Coronary artery (tissue), 2 donors: Measurements from ENCODE around the gene RSAD1.

Experiments
- DNase-seq: peaks from one replicate; pipeline ENCODE4 v3.0.0-alpha.2; 2017; ENCODE audit warnings: low spot score
- H3K27ac ChIP-seq, 2 donors: fragments of 200-600 bp; sonication (generic); one replicate each; pipeline ENCODE4 v1.5.1; 2016 to 2019
- H3K4me3 ChIP-seq: fragments of 200-600 bp; sonication (generic); 2 replicates; pipeline ENCODE4 v1.5.1; 2016; ENCODE audit warnings: mild to moderate bottlenecking, moderate library complexity
- CTCF ChIP-seq: fragments of 200-600 bp; sonication (generic); IDR thresholded peaks from one replicate; pipeline ENCODE4 v1.5.1; 2019; ENCODE audit warnings: antibody characterized with exemption

RSAD1 gene

GRCh38 chr17:50484386-50485155, 5.9 kb downstream of the RSAD1 start:
- H3K27ac ChIP-seq: peak overlapping the region in 1 of 2 donors; percentile 3
- TF ChIP-seq CTCF: no peak
- DNase-seq: no peak

GRCh38 chr17:50487213-50488096, 8.8 kb downstream of the RSAD1 start:
- no peak overlapping the region for H3K4me3 ChIP-seq
- DNase-seq: peak; percentile 69
- no peak overlapping the region for H3K27ac ChIP-seq
- no peak for TF ChIP-seq CTCF

More at GRCh38 chr17:50484386-50485155, 5.9 kb downstream of the RSAD1 start:
- H3K4me3 ChIP-seq: no peak overlapping the region

GRCh38 chr17:50488880-50489279, 10.2 kb downstream of the RSAD1 start:
- Histone ChIP-seq H3K27ac (no peak overlapping the region), H3K4me3 (no peak overlapping the region)
- no peak for DNase-seq
- TF ChIP-seq CTCF: no peak

- H3K4me3 ChIP-seq: no peak overlapping the region
- DNase-seq: no peak
- H3K27ac ChIP-seq: no peak overlapping the region
- no peak for TF ChIP-seq CTCF
Observed at GRCh38 chr17:50491505-50491904, 12.8 kb downstream of the RSAD1 start.

- TF ChIP-seq CTCF: no peak
- DNase-seq: no peak
- no peak overlapping the region for H3K27ac ChIP-seq
- no peak overlapping the region for H3K4me3 ChIP-seq
Observed at GRCh38 chr17:50492214-50492613, 13.6 kb downstream of the RSAD1 start.

- DNase-seq: no peak
- no peak for TF ChIP-seq CTCF
- Histone ChIP-seq H3K4me3 (no peak overlapping the region), H3K27ac (no peak overlapping the region)
Observed at GRCh38 chr17:50493744-50494143, 15.1 kb downstream of the RSAD1 start.
